ENCODE data around the gene CKAP5.

GRCh38 chr11:46698597-46698996, 147.5 kb downstream of the CKAP5 start:
- no peak for TF ChIP-seq CTCF (IDR thresholded peaks at IDR 0.05; ENCODE audit: insufficient read depth, low read length, poor library complexity, severe bottlenecking)
- TF ChIP-seq EZH2phosphoT487 (conservative IDR thresholded peaks at IDR 0.05; ENCODE audit: low read length): no peak

All from SU-DHL-6 (cell line).